ENCODE data around the gene ADGRL3.
"Not testable (repeated sequence)": the region's sequence is repeated elsewhere in the genome, so short reads cannot be mapped to it uniquely, and the experiment has no call there.

Gene ADGRL3

GRCh38 chr4:61665649-61666048 is 465.5 kb downstream of the ADGRL3 start:
- no peak for DNase-seq

GRCh38 chr4:61666244-61666643 is 466.1 kb downstream of the ADGRL3 start:
- DNase-seq: no peak

GRCh38 chr4:61671599-61671998 is 471.5 kb downstream of the ADGRL3 start:
- DNase-seq: no peak

- no peak for DNase-seq
These were observed 475.3 kb downstream of the ADGRL3 start for GRCh38 chr4:61675464-61675863.

- DNase-seq: no peak
These were observed 478.2 kb downstream of the ADGRL3 start for GRCh38 chr4:61678297-61678696.

- no peak for DNase-seq
These were observed 493.4 kb downstream of the ADGRL3 start for GRCh38 chr4:61693520-61693919.

- DNase-seq: no peak
These were observed 514.3 kb downstream of the ADGRL3 start for GRCh38 chr4:61714387-61714911.

- no peak for DNase-seq
These were observed 516.3 kb downstream of the ADGRL3 start for GRCh38 chr4:61716426-61716825.

- no peak for DNase-seq
These were observed 523.4 kb downstream of the ADGRL3 start for GRCh38 chr4:61723492-61723891.

GRCh38 chr4:61727286-61727685 is 527.2 kb downstream of the ADGRL3 start:
- no peak for DNase-seq

- DNase-seq: no peak
These were observed 534.3 kb downstream of the ADGRL3 start for GRCh38 chr4:61734409-61734808.

- no peak for DNase-seq
These were observed 539.8 kb downstream of the ADGRL3 start for GRCh38 chr4:61739887-61740286.

- peak in 1 of 2 experiments; percentile 4 for DNase-seq
These were observed 540.8 kb downstream of the ADGRL3 start for GRCh38 chr4:61740886-61741285.

GRCh38 chr4:61741327-61742096 is 541.4 kb downstream of the ADGRL3 start:
- DNase-seq: peak; percentile 41 to 55

GRCh38 chr4:61750810-61751209 is 550.7 kb downstream of the ADGRL3 start:
- DNase-seq: peak in 1 of 2 experiments; percentile 11

GRCh38 chr4:61752617-61753016 is 552.5 kb downstream of the ADGRL3 start:
- no peak for DNase-seq

GRCh38 chr4:61753739-61754138 is 553.6 kb downstream of the ADGRL3 start:
- no peak for DNase-seq

- not testable (repeated sequence) for DNase-seq
These were observed 556.8 kb downstream of the ADGRL3 start for GRCh38 chr4:61756937-61757336.

GRCh38 chr4:61757983-61758382 is 557.9 kb downstream of the ADGRL3 start:
- DNase-seq: not testable (repeated sequence)

- not testable (repeated sequence) for DNase-seq
These were observed 558.5 kb downstream of the ADGRL3 start for GRCh38 chr4:61758596-61758995.

- not testable (repeated sequence) for DNase-seq
These were observed 559.1 kb downstream of the ADGRL3 start for GRCh38 chr4:61759245-61759644.

- DNase-seq: not testable (repeated sequence)
These were observed 559.8 kb downstream of the ADGRL3 start for GRCh38 chr4:61759885-61760284.

- no peak for DNase-seq
These were observed 560.7 kb downstream of the ADGRL3 start for GRCh38 chr4:61760820-61761219.

GRCh38 chr4:61762722-61763627 is 562.8 kb downstream of the ADGRL3 start:
- DNase-seq: no peak
